Uterus (tissue), 2 donors: ENCODE results near the gene RBM10.

Experiments
- POLR2A ChIP-seq, 2 donors: fragments of 450-650 bp; IDR thresholded peaks; one replicate each; pipeline ENCODE4 v1.6.1; 2016; ENCODE audit warnings: antibody characterized with exemption in 2 of 2, mild to moderate bottlenecking in 1 of 2, moderate library complexity in 1 of 2
- TF ChIP-seq, protein P1 (sequence below), 4 experiments: fragments of 200-600 bp in 2 of 4; fragments of 450-650 bp in 2 of 4; sonication (generic) in 2 of 4; IDR thresholded peaks; one replicate each; pipeline ENCODE4 v1.5.1; 2016 to 2019; ENCODE audit warnings: antibody characterized with exemption in 4 of 4, mild to moderate bottlenecking in 2 of 4, moderate library complexity in 1 of 4

DNA sequence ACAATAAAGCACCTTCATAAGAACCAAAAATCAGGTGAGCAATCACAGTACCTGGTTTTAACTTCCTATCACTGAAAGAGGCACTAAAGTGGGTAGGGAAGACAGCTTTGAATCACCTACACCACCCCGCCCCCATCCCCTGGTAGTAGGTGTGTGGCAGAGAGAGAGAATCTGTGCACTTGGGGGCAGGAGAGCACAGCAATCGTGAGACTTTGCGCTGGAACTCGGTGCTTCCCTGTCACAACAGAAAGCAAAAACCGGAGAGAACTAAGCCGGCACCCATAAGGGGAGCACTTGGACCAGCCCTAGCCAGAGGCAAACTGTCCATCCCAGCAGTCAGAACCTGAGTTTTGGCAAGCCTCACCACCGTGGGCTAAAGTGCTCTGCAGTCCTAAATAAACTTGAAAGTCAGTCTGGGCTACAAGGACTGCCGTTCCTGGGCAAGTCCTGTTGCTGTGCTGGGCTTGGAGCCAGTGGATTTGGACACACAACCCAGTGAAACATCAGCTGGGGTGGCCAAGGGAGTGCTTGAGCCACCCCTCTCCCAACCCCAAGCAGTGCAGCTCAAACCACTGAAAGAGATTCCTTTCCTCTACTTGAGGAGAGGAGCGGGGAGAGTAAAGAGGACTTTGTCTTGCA lies 32.6 kb upstream of the RBM10 start:
- TF ChIP-seq, protein P1, sequence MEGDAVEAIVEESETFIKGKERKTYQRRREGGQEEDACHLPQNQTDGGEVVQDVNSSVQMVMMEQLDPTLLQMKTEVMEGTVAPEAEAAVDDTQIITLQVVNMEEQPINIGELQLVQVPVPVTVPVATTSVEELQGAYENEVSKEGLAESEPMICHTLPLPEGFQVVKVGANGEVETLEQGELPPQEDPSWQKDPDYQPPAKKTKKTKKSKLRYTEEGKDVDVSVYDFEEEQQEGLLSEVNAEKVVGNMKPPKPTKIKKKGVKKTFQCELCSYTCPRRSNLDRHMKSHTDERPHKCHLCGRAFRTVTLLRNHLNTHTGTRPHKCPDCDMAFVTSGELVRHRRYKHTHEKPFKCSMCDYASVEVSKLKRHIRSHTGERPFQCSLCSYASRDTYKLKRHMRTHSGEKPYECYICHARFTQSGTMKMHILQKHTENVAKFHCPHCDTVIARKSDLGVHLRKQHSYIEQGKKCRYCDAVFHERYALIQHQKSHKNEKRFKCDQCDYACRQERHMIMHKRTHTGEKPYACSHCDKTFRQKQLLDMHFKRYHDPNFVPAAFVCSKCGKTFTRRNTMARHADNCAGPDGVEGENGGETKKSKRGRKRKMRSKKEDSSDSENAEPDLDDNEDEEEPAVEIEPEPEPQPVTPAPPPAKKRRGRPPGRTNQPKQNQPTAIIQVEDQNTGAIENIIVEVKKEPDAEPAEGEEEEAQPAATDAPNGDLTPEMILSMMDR (IDR thresholded peaks at IDR 0.05), result no peak
- TF ChIP-seq POLR2A (IDR thresholded peaks at IDR 0.05), result no peak
